Adrenal gland (tissue), 12 donors: ENCODE measurements around the gene MBOAT1. TPM values are rescaled to one million over a fixed set of nuclear protein-coding genes. Genes with fewer than 3 reads are reported as not detected.

Source experiments
- DNase-seq, 7 donors: peaks; one replicate each; pipeline ENCODE4 v3.0.0-alpha.2; 2019 to 2020
- H3K27ac ChIP-seq, 5 donors: fragments of 200-600 bp; sonication (generic) in 4 of 5; 1 replicate in 3 of 5; 2 replicates in 2 of 5; pipeline versions ENCODE4 v1.5.1 to v1.8.0; 2016 to 2020; ENCODE audit warnings: mild to moderate bottlenecking in 1 of 5
- H3K27me3 ChIP-seq: fragments of 200-600 bp; 2 replicates; pipeline ENCODE4 v1.8.0; 2021
- H3K36me3 ChIP-seq, 2 donors: fragments of 200-600 bp; replicated peaks in 1 of 2; 1 replicate in 1 of 2; 2 replicates in 1 of 2; pipeline versions ENCODE4 v1.5.1 to v1.8.0; 2018 to 2022
- H3K4me1 ChIP-seq, 2 donors: fragments of 200-600 bp; replicated peaks in 1 of 2; 1 replicate in 1 of 2; 2 replicates in 1 of 2; pipeline versions ENCODE4 v1.5.1 to v1.8.0; 2018 to 2021
- H3K4me3 ChIP-seq, 4 donors: fragments of 200-600 bp; sonication (generic) in 3 of 4; one replicate each; pipeline ENCODE4 v1.5.1; 2016 to 2018
- H3K9me3 ChIP-seq, 3 donors: fragments of 200-600 bp; sonication (generic) in 1 of 3; replicated peaks in 1 of 3; 1 replicate in 2 of 3; 2 replicates in 1 of 3; pipeline versions ENCODE4 v1.5.1 to v1.8.0; 2016 to 2021
- CTCF ChIP-seq, 6 experiments: fragments of 450-650 bp in 4 of 6; fragments of 200-600 bp in 2 of 6; sonication (generic) in 1 of 6; IDR thresholded peaks; 1 replicate in 5 of 6; 2 replicates in 1 of 6; pipeline versions ENCODE4 v1.5.1 to v1.8.0; 2016 to 2021; ENCODE audit warnings: antibody characterized with exemption in 6 of 6, mild to moderate bottlenecking in 2 of 6, moderate library complexity in 1 of 6
- POLR2A ChIP-seq, 2 donors: fragments of 450-650 bp; IDR thresholded peaks; one replicate each; pipeline ENCODE4 v1.6.1; 2017; ENCODE audit warnings: antibody characterized with exemption in 2 of 2, mild to moderate bottlenecking in 2 of 2, moderate library complexity in 1 of 2
- WGBS, 4 donors: extraction: QIAGEN DNeasy Blood & Tissue Kit in 2 of 4; methylation state at CpG; one replicate each; pipeline versions ENCODE4 v1.1.5 to v1.1.7; 2013 to 2017; 5-methylcytosine and 5-hydroxymethylcytosine counted together
- intact Hi-C, 2 donors: fragments of 100-400 bp; cut with DNase I; formaldehyde crosslinking; loops; one replicate each; pipeline versions ENCODE4 v1.14.1 to v1.15.0; 2022 to 2023
- polyA plus RNA-seq, 3 donors: library from polyadenylated mRNA; stranded (reverse); fragments of 200-250 nt in 2 of 3; fragments of 350-450 nt in 1 of 3; fragmentation: Illumina TruSeq in 1 of 3; extraction: RNeasy Lipid Tissue Mini Kit (QIAGEN cat#74804) in 1 of 3; gene quantifications; one replicate each; pipeline ENCODE4 v1.2.3, GENCODE V29; 2013 to 2014
- total RNA-seq, 9 donors: library from RNA; depleted of rRNA in 4 of 9; stranded (reverse); fragments of >200 nt in 4 of 9; fragments of 120-200 nt in 1 of 9; fragmentation: NEBNext Ultra II Directional in 1 of 9; extraction: Animal tissue kit (Norgen Biotek cat#: 25700) in 1 of 9; gene quantifications; one replicate each; pipeline versions ENCODE4 v1.1.0 to v1.2.4, GENCODE V29; 2013 to 2023
- donor health status: healthy with polysubstance abuse.
- donor health status: Bipolar disorder and iron deficiency.
- donor health status: DM: yes; HTN: yes; CAD: no.
- donor health status: DM: no; HTN: no; CAD: no.
- donor health status: DM: no; HTN: no; CAD: no.
- donor health status: DM: yes; HTN: yes; CAD: no.

Gene MBOAT1
- total and polyA plus RNA-seq, 12 donors: 1.5 to 18.9 (median 7.4) TPM

GRCh38 chr6:20055916-20056315 is 156.4 kb downstream of the MBOAT1 start:
- Histone ChIP-seq H3K4me1 (no peaks in the 10 kb centered on the region), H3K4me3 (no peak overlapping the region), H3K27ac (no peak overlapping the region), H3K36me3 (no peaks in the 10 kb centered on the region), H3K9me3 (no peaks in the 10 kb centered on the region), H3K27me3 (no peaks in the 10 kb centered on the region)
- no peak for DNase-seq
- TF ChIP-seq POLR2A (IDR thresholded peaks at IDR 0.05) (no peak), CTCF (IDR thresholded peaks at IDR 0.05) (no peak)
- intact Hi-C loops: loop anchor here in 1 of 2 donors (5.0 kb wide), 1 partner anchor 1459 kb away; no protein-coding TSS in a partner anchor
- WGBS, 4 donors: 84 to 89% (median 86%) methylated on average over 7 of the region's 7 CpGs

Other genes with a start within 250 kb of the MBOAT1 start
- 10 to 100 TPM in 3 of 9 donors, 1 to 10 TPM in 6; 5.2 to 12.0 (median 7.9) TPM for gene E2F3, start 189.4 kb upstream of the MBOAT1 start, total RNA-seq
- 10 to 100 TPM in 1 of 3 donors, 1 to 10 TPM in 2; 6.0 to 11.1 (median 6.6) TPM for gene E2F3, start 189.4 kb upstream of the MBOAT1 start, polyA plus RNA-seq